GM19238 (cell line): Measurements from ENCODE around the gene MVB12B.

ENCODE experiments used
- DNase-seq: peaks from one replicate; pipeline ENCODE4 v3.0.0; 2011; ENCODE audit warnings: low spot score; ENCODE audit not compliant: insufficient read length

MVB12B gene

GRCh38 chr9:126357074-126357473 lies 30.4 kb downstream of the MVB12B start:
- DNase-seq: no peak

- no peak for DNase-seq
These were observed 33.4 kb downstream of the MVB12B start for GRCh38 chr9:126360073-126360472.

- DNase-seq: no peak
These were observed 35.2 kb downstream of the MVB12B start for GRCh38 chr9:126361810-126362238.

GRCh38 chr9:126363250-126363649 lies 36.6 kb downstream of the MVB12B start:
- no peak for DNase-seq

- no peak for DNase-seq
These were observed 37.4 kb downstream of the MVB12B start for GRCh38 chr9:126363847-126364671.

- no peak for DNase-seq
These were observed 39.2 kb downstream of the MVB12B start for GRCh38 chr9:126365780-126366179.

GRCh38 chr9:126366366-126367011 lies 39.9 kb downstream of the MVB12B start:
- no peak for DNase-seq

GRCh38 chr9:126367139-126367538 lies 40.5 kb downstream of the MVB12B start:
- no peak for DNase-seq

- no peak for DNase-seq
These were observed 41.0 kb downstream of the MVB12B start for GRCh38 chr9:126367616-126368015.

GRCh38 chr9:126368020-126368419 lies 41.4 kb downstream of the MVB12B start:
- DNase-seq: no peak

- no peak for DNase-seq
These were observed 44.6 kb downstream of the MVB12B start for GRCh38 chr9:126371007-126371870.

GRCh38 chr9:126372716-126373115 lies 46.1 kb downstream of the MVB12B start:
- no peak for DNase-seq

GRCh38 chr9:126373241-126373640 lies 46.6 kb downstream of the MVB12B start:
- no peak for DNase-seq

GRCh38 chr9:126374366-126374781 lies 47.7 kb downstream of the MVB12B start:
- DNase-seq: no peak

- no peak for DNase-seq
These were observed 48.8 kb downstream of the MVB12B start for GRCh38 chr9:126375386-126375785.

- no peak for DNase-seq
These were observed 49.9 kb downstream of the MVB12B start for GRCh38 chr9:126376311-126377175.

- no peak for DNase-seq
These were observed 50.5 kb downstream of the MVB12B start for GRCh38 chr9:126377176-126377509.

- DNase-seq: no peak
These were observed 50.9 kb downstream of the MVB12B start for GRCh38 chr9:126377536-126377935.

GRCh38 chr9:126378761-126379160 lies 52.1 kb downstream of the MVB12B start:
- DNase-seq: no peak

GRCh38 chr9:126379661-126380360 lies 53.2 kb downstream of the MVB12B start:
- no peak for DNase-seq
